Sigmoid colon (tissue), 7 donors: Measurements from ENCODE around the gene NEU2. TPM values are rescaled to one million over a fixed set of nuclear protein-coding genes. Genes with fewer than 3 reads are reported as not detected.

Experiments
- DNase-seq: peaks from one replicate; pipeline ENCODE4 v3.0.0-alpha.2; 2019
- H3K27ac ChIP-seq, 4 donors: fragments of 200-600 bp; sonication (generic); one replicate each; pipeline ENCODE4 v1.5.1; 2016 to 2019; ENCODE audit warnings: mild to moderate bottlenecking in 1 of 4
- H3K27me3 ChIP-seq, 3 donors: fragments of 200-600 bp; sonication (generic); one replicate each; pipeline ENCODE4 v1.5.1; 2019; ENCODE audit warnings: mild to moderate bottlenecking in 1 of 3
- H3K36me3 ChIP-seq, 4 donors: fragments of 200-600 bp; sonication (generic); one replicate each; pipeline ENCODE4 v1.5.1; 2016 to 2019
- H3K4me1 ChIP-seq, 4 donors: fragments of 200-600 bp; sonication (generic); one replicate each; pipeline ENCODE4 v1.5.1; 2017 to 2019
- H3K4me3 ChIP-seq, 4 donors: fragments of 200-600 bp; sonication (generic); one replicate each; pipeline ENCODE4 v1.5.1; 2017 to 2019; ENCODE audit warnings: mild to moderate bottlenecking in 2 of 4, moderate library complexity in 1 of 4
- H3K9me3 ChIP-seq, 4 donors: fragments of 200-600 bp in 3 of 4; sonication (generic) in 3 of 4; one replicate each; pipeline versions ENCODE4 v1.5.1 to v1.6.1; 2013 to 2019
- EP300 ChIP-seq, 4 donors: sonication (generic); formaldehyde crosslinking; IDR thresholded peaks; one replicate each; pipeline ENCODE4 v1.6.1; 2017; ENCODE audit warnings: antibody characterized with exemption in 4 of 4
- POLR2A ChIP-seq, 2 donors: fragments of 450-650 bp; IDR thresholded peaks; one replicate each; pipeline ENCODE4 v1.6.1; 2016; ENCODE audit warnings: antibody characterized with exemption in 2 of 2, mild to moderate bottlenecking in 2 of 2, moderate library complexity in 2 of 2
- POLR2AphosphoS5 ChIP-seq, 4 donors: sonication (generic); formaldehyde crosslinking; IDR thresholded peaks; one replicate each; pipeline ENCODE4 v1.6.1; 2017; ENCODE audit warnings: antibody characterized with exemption in 4 of 4
- WGBS, 2 donors: extraction: QIAGEN DNeasy Blood & Tissue Kit; methylation state at CpG; one replicate each; pipeline ENCODE4 v1.1.7; 2013; 5-methylcytosine and 5-hydroxymethylcytosine counted together
- intact Hi-C: fragments of 100-400 bp; cut with DNase I; formaldehyde crosslinking; loops from one replicate; pipeline ENCODE4 v1.15.1; 2023
- polyA plus RNA-seq, 3 donors: library from polyadenylated mRNA; stranded (reverse); fragments of 200-250 nt; gene quantifications; one replicate each; pipeline ENCODE4 v1.2.3, GENCODE V29; 2013
- total RNA-seq, 4 donors: library from RNA; depleted of rRNA; stranded (reverse); fragments of >200 nt; gene quantifications; one replicate each; pipeline ENCODE4 v1.1.0, GENCODE V29; 2016
- TF ChIP-seq, protein P1 (sequence below), 4 experiments: fragments of 450-650 bp in 3 of 4; fragments of 200-600 bp in 1 of 4; IDR thresholded peaks; one replicate each; pipeline ENCODE4 v1.5.1; 2016 to 2019; ENCODE audit warnings: antibody characterized with exemption in 4 of 4, mild to moderate bottlenecking in 3 of 4, moderate library complexity in 2 of 4
- donor health status: healthy with polysubstance abuse.
- donor health status: Bipolar disorder and iron deficiency.
- donor health status: healthy.

The NEU2 gene
- total and polyA plus RNA-seq, 7 donors, result not detected

DNA sequence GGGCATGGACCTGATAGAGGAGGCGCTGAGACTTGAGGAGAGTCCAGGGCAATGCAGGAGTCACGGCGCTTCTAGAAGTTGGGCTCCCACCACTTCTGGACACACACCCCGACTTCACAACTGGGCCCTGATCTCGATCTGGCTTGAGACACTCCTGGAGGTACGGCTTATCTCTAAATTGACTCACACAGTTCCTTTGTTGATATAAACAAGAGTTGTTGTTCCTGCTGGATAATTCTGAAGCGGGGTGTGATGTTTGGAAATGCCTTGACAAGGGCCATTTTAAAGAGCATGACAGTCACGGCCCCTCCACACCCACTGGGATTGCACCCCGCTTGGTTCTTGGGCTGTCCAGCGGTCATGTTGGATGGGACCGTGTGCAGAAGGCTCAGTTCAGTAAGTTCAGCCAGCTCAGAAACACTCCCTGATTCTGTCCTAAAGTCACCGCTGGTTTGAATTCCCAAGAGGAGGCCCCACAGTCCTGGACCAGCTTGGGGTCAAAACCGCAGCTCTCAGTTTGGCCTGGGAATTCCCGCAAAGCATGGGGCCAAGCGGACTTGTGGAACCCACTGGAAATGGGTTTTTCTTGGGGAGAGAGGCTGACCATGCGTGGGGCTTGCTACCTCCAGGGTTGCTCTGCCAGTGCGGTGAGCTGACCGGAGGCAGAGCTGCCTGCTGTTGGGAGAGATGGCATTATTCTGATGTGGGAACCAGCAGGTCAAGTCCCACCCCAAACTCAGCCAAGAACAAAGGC, 9.3 kb upstream of the NEU2 start:
- DNase-seq, result no peak
- Histone ChIP-seq H3K4me3 (no peak overlapping the region), H3K4me1 (no peaks in the 10 kb centered on the region), H3K27me3 (no peaks in the 10 kb centered on the region), H3K27ac (no peak overlapping the region), H3K36me3 (no peaks in the 10 kb centered on the region), H3K9me3 (no peaks in the 10 kb centered on the region)
- intact Hi-C loops, result no loop called here
- TF ChIP-seq EP300 (IDR thresholded peaks at IDR 0.05) (no peak), POLR2AphosphoS5 (IDR thresholded peaks at IDR 0.05) (no peak), POLR2A (IDR thresholded peaks at IDR 0.05) (no peak)
- 94% methylated on average over 18 of the region's 18 CpGs for WGBS, 2 donors

GRCh38 chr2:233023761-233024410, 8.6 kb upstream of the NEU2 start:
- TF ChIP-seq POLR2A (IDR thresholded peaks at IDR 0.05) (no peak), POLR2AphosphoS5 (IDR thresholded peaks at IDR 0.05) (no peak), EP300 (IDR thresholded peaks at IDR 0.05) (no peak)
- TF ChIP-seq, protein P1, sequence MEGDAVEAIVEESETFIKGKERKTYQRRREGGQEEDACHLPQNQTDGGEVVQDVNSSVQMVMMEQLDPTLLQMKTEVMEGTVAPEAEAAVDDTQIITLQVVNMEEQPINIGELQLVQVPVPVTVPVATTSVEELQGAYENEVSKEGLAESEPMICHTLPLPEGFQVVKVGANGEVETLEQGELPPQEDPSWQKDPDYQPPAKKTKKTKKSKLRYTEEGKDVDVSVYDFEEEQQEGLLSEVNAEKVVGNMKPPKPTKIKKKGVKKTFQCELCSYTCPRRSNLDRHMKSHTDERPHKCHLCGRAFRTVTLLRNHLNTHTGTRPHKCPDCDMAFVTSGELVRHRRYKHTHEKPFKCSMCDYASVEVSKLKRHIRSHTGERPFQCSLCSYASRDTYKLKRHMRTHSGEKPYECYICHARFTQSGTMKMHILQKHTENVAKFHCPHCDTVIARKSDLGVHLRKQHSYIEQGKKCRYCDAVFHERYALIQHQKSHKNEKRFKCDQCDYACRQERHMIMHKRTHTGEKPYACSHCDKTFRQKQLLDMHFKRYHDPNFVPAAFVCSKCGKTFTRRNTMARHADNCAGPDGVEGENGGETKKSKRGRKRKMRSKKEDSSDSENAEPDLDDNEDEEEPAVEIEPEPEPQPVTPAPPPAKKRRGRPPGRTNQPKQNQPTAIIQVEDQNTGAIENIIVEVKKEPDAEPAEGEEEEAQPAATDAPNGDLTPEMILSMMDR (IDR thresholded peaks at IDR 0.05), result no peak
- H3K4me3 ChIP-seq, result no peak overlapping the region
- no peaks in the 10 kb centered on the region for H3K4me1 ChIP-seq
- no peak for DNase-seq
- H3K27ac ChIP-seq, result no peak overlapping the region
- intact Hi-C loops, result no loop called here
- no peaks in the 10 kb centered on the region for H3K36me3 ChIP-seq
- no peaks in the 10 kb centered on the region for H3K27me3 ChIP-seq
- WGBS, 2 donors, result 94 to 95% methylated on average over 14 of the region's 14 CpGs
- H3K9me3 ChIP-seq, result no peaks in the 10 kb centered on the region

- WGBS, 2 donors, result 88 to 90% methylated on average over 7 of the region's 7 CpGs
- intact Hi-C loops, result no loop called here
- no peak for DNase-seq
These were observed 6.8 kb upstream of the NEU2 start for GRCh38 chr2:233025706-233026105.

GRCh38 chr2:233026198-233026813, 6.2 kb upstream of the NEU2 start:
- 86 to 93% methylated on average over 4 of the region's 4 CpGs for WGBS, 2 donors
- H3K27ac ChIP-seq, result no peak overlapping the region
- TF ChIP-seq EP300 (IDR thresholded peaks at IDR 0.05), result no peak
- TF ChIP-seq, protein P1 (IDR thresholded peaks at IDR 0.05), result no peak
- TF ChIP-seq POLR2AphosphoS5 (IDR thresholded peaks at IDR 0.05), result no peak
- TF ChIP-seq POLR2A (IDR thresholded peaks at IDR 0.05), result no peak
- no peaks in the 10 kb centered on the region for H3K27me3 ChIP-seq
- H3K9me3 ChIP-seq, result no peaks in the 10 kb centered on the region
- H3K4me3 ChIP-seq, result no peak overlapping the region
- no peaks in the 10 kb centered on the region for H3K36me3 ChIP-seq
- intact Hi-C loops, result no loop called here
- no peaks in the 10 kb centered on the region for H3K4me1 ChIP-seq
- DNase-seq, result no peak

More at GRCh38 chr2:233025706-233026105, 6.8 kb upstream of the NEU2 start:
- H3K4me3 ChIP-seq, result no peak overlapping the region
- H3K9me3 ChIP-seq, result no peaks in the 10 kb centered on the region
- TF ChIP-seq EP300 (IDR thresholded peaks at IDR 0.05), result no peak
- no peak for TF ChIP-seq POLR2AphosphoS5 (IDR thresholded peaks at IDR 0.05)
- no peak for TF ChIP-seq POLR2A (IDR thresholded peaks at IDR 0.05)
- TF ChIP-seq, protein P1 (IDR thresholded peaks at IDR 0.05), result no peak
- no peak overlapping the region for H3K27ac ChIP-seq
- no peaks in the 10 kb centered on the region for H3K4me1 ChIP-seq
- no peaks in the 10 kb centered on the region for H3K36me3 ChIP-seq
- H3K27me3 ChIP-seq, result no peaks in the 10 kb centered on the region

GRCh38 chr2:233029321-233029720, 3.2 kb upstream of the NEU2 start:
- no peak overlapping the region for H3K27ac ChIP-seq
- intact Hi-C loops, result no loop called here
- no peaks in the 10 kb centered on the region for H3K4me1 ChIP-seq
- H3K36me3 ChIP-seq, result no peaks in the 10 kb centered on the region
- DNase-seq, result no peak
- no peak overlapping the region for H3K4me3 ChIP-seq
- 74 to 88% methylated on average over 9 of the region's 9 CpGs for WGBS, 2 donors
- no peaks in the 10 kb centered on the region for H3K27me3 ChIP-seq
- H3K9me3 ChIP-seq, result no peaks in the 10 kb centered on the region
- TF ChIP-seq POLR2A (IDR thresholded peaks at IDR 0.05), result no peak
- TF ChIP-seq POLR2AphosphoS5 (IDR thresholded peaks at IDR 0.05), result no peak
- no peak for TF ChIP-seq EP300 (IDR thresholded peaks at IDR 0.05)
